ENCODE results near the gene EFNA4. TPM values are rescaled to one million over a fixed set of nuclear protein-coding genes. Genes with fewer than 3 reads are reported as not detected.

The EFNA4 gene
- total RNA-seq, 4 donors from 2014 or later: 0.41 to 0.87 (median 0.80) TPM

DNA sequence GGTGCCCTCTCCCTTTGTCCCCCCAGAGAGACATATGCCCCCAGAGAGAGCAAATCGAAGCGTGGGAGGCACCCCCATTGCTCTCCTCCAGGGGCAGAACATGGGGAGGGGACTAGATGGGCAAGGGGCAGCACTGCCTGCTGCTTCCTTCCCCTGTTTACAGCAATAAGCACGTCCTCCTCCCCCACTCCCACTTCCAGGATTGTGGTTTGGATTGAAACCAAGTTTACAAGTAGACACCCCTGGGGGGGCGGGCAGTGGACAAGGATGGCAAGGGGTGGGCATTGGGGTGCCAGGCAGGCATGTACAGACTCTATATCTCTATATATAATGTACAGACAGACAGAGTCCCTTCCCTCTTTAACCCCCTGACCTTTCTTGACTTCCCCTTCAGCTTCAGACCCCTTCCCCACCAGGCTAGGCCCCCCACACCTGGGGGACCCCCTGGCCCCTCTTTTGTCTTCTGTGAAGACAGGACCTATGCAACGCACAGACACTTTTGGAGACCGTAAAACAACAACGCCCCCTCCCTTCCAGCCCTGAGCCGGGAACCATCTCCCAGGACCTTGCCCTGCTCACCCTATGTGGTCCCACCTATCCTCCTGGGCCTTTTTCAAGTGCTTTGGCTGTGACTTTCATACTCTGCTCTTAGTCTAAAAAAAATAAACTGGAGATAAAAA is 23.5 kb downstream of the EFNA4 start:
- H3K4me1 ChIP-seq: peaks cover 20 to 31% of the 10 kb centered on the region in 2 donors
- peaks cover 20 to 24% (median 23%) of the 10 kb centered on the region in 3 donors for H3K27me3 ChIP-seq

DNA sequence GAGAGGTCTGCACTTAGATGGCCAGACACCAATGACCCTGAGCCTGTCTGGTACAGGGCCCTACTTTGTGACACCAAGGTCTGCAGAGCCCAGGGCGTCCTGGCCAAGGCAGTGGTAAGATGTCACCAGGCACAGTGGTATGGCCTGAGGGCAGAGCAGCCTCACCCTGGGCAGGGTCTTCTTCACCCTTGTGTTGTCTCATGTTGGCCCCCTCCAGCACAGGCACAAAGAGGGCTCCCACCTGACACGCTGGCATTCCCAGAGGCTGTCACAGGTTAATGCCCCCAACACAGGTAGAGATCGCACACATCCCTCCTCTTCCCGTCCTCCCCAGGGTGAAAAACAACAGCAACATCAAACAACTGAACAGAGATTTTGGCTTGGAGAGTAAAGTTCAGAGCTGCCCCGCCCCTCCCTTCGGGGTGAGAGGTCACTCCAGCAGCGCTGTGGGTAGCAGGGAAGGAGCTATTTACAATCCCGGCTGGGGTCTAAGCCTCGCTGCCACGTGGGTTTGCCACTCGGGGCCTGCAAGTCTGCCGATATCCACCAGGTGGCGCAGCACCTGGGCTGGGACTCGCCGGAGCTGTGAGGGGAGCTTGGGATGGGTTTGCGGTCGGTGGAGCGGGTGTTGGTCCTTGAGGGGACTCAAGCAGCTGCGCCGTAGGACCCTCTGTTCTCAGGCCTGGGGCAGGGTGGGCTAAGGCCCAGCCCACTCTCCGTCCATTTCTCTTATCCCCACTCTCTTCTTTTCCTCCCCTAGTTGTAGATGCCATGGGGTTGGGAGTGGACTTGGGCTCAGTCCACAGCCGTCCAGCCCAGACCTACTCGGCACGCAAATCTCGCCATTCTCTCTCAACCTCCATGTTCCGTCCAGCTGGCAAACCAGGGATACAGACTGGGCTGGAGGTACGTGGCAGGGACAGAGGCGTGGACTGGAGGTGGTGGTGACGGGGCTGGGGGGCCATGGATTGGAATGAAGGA is 27.8 kb downstream of the EFNA4 start:
- DNase-seq (peak; percentile 44 to 59), ATAC-seq (peak; percentile 44 to 81)
- Histone ChIP-seq H3K27me3 (no peaks in the 10 kb centered on the region), H3K36me3 (no peaks in the 10 kb centered on the region), H3K4me3 (no peak overlapping the region), H3K9me3 (no peaks in the 10 kb centered on the region), H3K27ac (no peak overlapping the region), H3K4me1 (peaks cover 12 to 13% of the 10 kb centered on the region in 2 donors)
- intact Hi-C loops (cut with DNase I; ENCODE audit: low total_unique reads) (loop anchor here (1.0 to 2.0 kb wide), 2 partner anchors 49 to 76 kb away; partner anchors contain the start of gene DPM3), in situ Hi-C loops (cut with MboI; ENCODE audit: low sequenced_read_pairs in 4 of 4) (loop anchor here (5.0 kb wide), 1 partner anchor 76 kb away; no protein-coding TSS in a partner anchor)
- TF ChIP-seq, protein P1, sequence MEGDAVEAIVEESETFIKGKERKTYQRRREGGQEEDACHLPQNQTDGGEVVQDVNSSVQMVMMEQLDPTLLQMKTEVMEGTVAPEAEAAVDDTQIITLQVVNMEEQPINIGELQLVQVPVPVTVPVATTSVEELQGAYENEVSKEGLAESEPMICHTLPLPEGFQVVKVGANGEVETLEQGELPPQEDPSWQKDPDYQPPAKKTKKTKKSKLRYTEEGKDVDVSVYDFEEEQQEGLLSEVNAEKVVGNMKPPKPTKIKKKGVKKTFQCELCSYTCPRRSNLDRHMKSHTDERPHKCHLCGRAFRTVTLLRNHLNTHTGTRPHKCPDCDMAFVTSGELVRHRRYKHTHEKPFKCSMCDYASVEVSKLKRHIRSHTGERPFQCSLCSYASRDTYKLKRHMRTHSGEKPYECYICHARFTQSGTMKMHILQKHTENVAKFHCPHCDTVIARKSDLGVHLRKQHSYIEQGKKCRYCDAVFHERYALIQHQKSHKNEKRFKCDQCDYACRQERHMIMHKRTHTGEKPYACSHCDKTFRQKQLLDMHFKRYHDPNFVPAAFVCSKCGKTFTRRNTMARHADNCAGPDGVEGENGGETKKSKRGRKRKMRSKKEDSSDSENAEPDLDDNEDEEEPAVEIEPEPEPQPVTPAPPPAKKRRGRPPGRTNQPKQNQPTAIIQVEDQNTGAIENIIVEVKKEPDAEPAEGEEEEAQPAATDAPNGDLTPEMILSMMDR (IDR thresholded peaks at IDR 0.05 in 4 of 5, conservative IDR thresholded peaks at IDR 0.05 in 1 of 5): peak; percentile 86 to 99 (median 97)
- no peak for TF ChIP-seq POLR2A (IDR thresholded peaks at IDR 0.05)

More for the DNA sequence above, 23.5 kb downstream of the EFNA4 start:
- H3K27ac ChIP-seq: no peak overlapping the region
- no peaks in the 10 kb centered on the region for H3K9me3 ChIP-seq
- intact Hi-C loops (cut with DNase I; ENCODE audit: low total_unique reads) (loop anchor here (5.0 kb wide), 3 partner anchors 115 to 610 kb away; partner anchors contain the start of genes CKS1B and SHC1), in situ Hi-C loops (cut with MboI; ENCODE audit: low sequenced_read_pairs in 4 of 4) (no loop called here)
- no peak for ATAC-seq
- TF ChIP-seq POLR2A (IDR thresholded peaks at IDR 0.05): no peak
- TF ChIP-seq, protein P1 (IDR thresholded peaks at IDR 0.05 in 4 of 5, conservative IDR thresholded peaks at IDR 0.05 in 1 of 5): no peak
- H3K36me3 ChIP-seq: no peaks in the 10 kb centered on the region
- DNase-seq: no peak
- H3K4me3 ChIP-seq: no peak overlapping the region

DNA sequence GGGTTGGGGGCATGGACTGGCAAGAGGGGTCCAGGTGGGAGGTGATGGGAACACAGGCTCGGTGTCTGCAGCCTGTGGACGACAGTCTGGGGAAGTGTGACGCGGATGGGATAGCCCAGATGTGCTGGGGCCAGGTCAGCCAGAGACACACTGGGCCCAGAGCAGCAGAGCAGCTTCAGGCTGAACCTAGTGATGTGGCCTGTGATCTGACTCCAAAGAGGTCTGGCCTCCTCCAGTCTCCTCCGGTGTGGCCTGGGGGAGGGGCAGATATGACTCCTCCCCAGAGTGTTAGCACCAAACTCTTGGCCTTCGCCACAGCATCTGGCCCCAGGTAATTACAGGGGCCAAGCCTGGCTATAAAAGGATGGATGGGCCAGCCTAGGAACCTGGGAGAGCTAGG is 28.6 kb downstream of the EFNA4 start:
- intact Hi-C loops (cut with DNase I; ENCODE audit: low total_unique reads): no loop called here

DNA sequence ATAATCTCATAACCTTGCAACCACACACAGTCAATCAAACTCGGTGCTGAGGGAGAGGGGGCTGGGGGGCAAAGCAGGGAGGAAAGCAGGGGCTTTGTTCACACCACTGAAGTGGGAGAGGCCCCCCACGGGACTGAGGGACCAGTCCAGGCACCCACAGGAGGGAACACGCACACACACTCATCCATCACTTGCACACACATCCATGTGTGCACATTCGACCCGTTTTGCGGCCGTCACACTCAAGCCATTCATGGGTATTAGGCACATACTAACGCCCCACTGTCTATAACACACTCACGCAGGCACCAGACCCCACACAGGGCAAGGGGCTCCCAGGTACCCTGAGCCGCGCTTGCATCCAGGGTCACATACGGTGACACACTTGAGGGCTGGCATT is 29.1 kb downstream of the EFNA4 start:
- ATAC-seq (no peak), DNase-seq (no peak)
- H3K4me1 ChIP-seq: peaks cover 12 to 13% of the 10 kb centered on the region in 2 donors
- in situ Hi-C loops (cut with MboI; ENCODE audit: low sequenced_read_pairs in 4 of 4) (loop anchor here (5.0 kb wide), 1 partner anchor 75 kb away; no protein-coding TSS in a partner anchor), intact Hi-C loops (cut with DNase I; ENCODE audit: low total_unique reads) (no loop called here)
- no peaks in the 10 kb centered on the region for H3K36me3 ChIP-seq
- TF ChIP-seq POLR2A (IDR thresholded peaks at IDR 0.05): no peak
- TF ChIP-seq, protein P1 (IDR thresholded peaks at IDR 0.05 in 4 of 5, conservative IDR thresholded peaks at IDR 0.05 in 1 of 5): no peak
- no peak overlapping the region for H3K27ac ChIP-seq
- H3K4me3 ChIP-seq: no peak overlapping the region
- H3K9me3 ChIP-seq: no peaks in the 10 kb centered on the region
- H3K27me3 ChIP-seq: no peaks in the 10 kb centered on the region

More for the DNA sequence above, 28.6 kb downstream of the EFNA4 start:
- Histone ChIP-seq H3K4me1 (peaks cover 12 to 13% of the 10 kb centered on the region in 2 donors), H3K27me3 (no peaks in the 10 kb centered on the region), H3K4me3 (no peak overlapping the region), H3K27ac (no peak overlapping the region), H3K36me3 (no peaks in the 10 kb centered on the region), H3K9me3 (no peaks in the 10 kb centered on the region)
- TF ChIP-seq, protein P1 (IDR thresholded peaks at IDR 0.05 in 4 of 5, conservative IDR thresholded peaks at IDR 0.05 in 1 of 5): no peak
- TF ChIP-seq POLR2A (IDR thresholded peaks at IDR 0.05): no peak
- in situ Hi-C loops (cut with MboI; ENCODE audit: low sequenced_read_pairs in 4 of 4): loop anchor here (5.0 kb wide), 1 partner anchor 75 kb away; no protein-coding TSS in a partner anchor
- DNase-seq: no peak
- no peak for ATAC-seq
